Testis (tissue), 2 donors: ENCODE data around the gene MMP24.

Source experiments
- POLR2A ChIP-seq: fragments of 450-650 bp; IDR thresholded peaks from one replicate; pipeline ENCODE4 v1.6.1; 2017; ENCODE audit warnings: antibody characterized with exemption, mild to moderate bottlenecking, moderate library complexity
- TF ChIP-seq, protein P1 (sequence below), 3 experiments: fragments of 450-650 bp in 2 of 3; fragments of 200-600 bp in 1 of 3; sonication (generic) in 1 of 3; IDR thresholded peaks; one replicate each; pipeline ENCODE4 v1.5.1; 2016 to 2019; ENCODE audit warnings: antibody characterized with exemption in 3 of 3, mild to moderate bottlenecking in 2 of 3, moderate library complexity in 1 of 3

DNA sequence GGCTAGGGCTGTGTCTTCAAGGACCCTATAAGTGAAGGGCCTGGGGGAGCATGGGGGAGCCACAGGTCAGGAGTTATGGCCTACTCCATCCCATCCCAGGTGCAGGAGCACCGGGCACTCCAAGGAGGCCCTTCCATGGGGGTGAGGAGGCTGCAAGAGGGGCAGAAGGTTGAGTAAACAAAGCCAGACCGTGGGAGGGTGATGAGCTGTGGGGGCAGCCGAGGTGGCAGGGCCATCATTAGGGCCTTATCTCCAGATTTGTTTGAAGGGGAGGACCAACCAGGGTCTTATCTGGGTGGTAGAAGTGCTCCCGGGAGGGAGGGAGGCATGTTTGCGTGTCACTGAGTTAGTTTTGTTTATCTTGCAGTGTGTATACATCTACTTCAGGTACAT lies 67.8 kb downstream of the MMP24 start:
- TF ChIP-seq, protein P1, sequence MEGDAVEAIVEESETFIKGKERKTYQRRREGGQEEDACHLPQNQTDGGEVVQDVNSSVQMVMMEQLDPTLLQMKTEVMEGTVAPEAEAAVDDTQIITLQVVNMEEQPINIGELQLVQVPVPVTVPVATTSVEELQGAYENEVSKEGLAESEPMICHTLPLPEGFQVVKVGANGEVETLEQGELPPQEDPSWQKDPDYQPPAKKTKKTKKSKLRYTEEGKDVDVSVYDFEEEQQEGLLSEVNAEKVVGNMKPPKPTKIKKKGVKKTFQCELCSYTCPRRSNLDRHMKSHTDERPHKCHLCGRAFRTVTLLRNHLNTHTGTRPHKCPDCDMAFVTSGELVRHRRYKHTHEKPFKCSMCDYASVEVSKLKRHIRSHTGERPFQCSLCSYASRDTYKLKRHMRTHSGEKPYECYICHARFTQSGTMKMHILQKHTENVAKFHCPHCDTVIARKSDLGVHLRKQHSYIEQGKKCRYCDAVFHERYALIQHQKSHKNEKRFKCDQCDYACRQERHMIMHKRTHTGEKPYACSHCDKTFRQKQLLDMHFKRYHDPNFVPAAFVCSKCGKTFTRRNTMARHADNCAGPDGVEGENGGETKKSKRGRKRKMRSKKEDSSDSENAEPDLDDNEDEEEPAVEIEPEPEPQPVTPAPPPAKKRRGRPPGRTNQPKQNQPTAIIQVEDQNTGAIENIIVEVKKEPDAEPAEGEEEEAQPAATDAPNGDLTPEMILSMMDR (IDR thresholded peaks at IDR 0.05) = no peak
- TF ChIP-seq POLR2A = no peak
